Testis (tissue), 2 donors: Measurements from ENCODE around the gene TTLL11.

ENCODE experiments used
- POLR2A ChIP-seq: fragments of 450-650 bp; IDR thresholded peaks from one replicate; pipeline ENCODE4 v1.6.1; 2017; ENCODE audit warnings: antibody characterized with exemption, mild to moderate bottlenecking, moderate library complexity
- TF ChIP-seq, protein P1 (sequence below), 3 experiments: fragments of 450-650 bp in 2 of 3; fragments of 200-600 bp in 1 of 3; sonication (generic) in 1 of 3; IDR thresholded peaks; one replicate each; pipeline ENCODE4 v1.5.1; 2016 to 2019; ENCODE audit warnings: antibody characterized with exemption in 3 of 3, mild to moderate bottlenecking in 2 of 3, moderate library complexity in 1 of 3

DNA sequence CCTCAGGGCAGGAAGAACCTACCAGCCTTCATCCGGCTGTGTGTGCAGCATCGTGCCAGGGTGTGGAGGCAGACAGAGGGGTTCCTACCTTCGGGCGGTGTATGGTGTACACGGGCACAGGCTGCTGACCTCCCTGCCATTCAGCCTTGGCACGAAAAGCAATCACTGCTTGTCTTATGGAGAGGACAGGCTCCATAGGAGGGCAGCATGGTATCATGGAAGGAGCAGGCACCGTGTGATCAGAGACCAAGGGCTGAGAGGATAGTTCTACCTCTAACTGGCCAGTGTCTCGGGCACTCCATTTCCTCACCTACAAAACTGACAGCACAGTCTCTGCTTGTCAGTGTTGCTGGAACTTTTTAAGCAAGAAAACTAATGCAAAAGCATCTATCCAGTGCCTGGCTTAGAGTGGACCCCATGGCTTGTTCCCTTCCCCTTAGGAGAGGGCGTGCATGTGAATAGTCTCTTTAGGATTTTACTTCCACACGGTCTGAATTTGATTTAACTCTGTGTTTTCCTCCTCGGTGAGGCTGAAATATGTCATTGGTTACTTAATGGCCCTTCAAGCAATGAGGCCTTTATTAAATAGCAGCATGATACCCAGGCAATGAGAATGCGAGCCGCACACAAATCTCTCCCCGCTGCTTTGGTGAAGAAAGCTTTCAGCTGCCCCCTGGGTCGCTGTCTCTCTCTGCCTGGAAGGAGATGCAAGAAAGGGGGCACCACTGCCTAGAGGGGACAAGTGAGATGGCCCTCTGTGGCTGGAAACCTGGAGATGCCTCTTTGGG, 22.2 kb downstream of the TTLL11 start:
- TF ChIP-seq, protein P1, sequence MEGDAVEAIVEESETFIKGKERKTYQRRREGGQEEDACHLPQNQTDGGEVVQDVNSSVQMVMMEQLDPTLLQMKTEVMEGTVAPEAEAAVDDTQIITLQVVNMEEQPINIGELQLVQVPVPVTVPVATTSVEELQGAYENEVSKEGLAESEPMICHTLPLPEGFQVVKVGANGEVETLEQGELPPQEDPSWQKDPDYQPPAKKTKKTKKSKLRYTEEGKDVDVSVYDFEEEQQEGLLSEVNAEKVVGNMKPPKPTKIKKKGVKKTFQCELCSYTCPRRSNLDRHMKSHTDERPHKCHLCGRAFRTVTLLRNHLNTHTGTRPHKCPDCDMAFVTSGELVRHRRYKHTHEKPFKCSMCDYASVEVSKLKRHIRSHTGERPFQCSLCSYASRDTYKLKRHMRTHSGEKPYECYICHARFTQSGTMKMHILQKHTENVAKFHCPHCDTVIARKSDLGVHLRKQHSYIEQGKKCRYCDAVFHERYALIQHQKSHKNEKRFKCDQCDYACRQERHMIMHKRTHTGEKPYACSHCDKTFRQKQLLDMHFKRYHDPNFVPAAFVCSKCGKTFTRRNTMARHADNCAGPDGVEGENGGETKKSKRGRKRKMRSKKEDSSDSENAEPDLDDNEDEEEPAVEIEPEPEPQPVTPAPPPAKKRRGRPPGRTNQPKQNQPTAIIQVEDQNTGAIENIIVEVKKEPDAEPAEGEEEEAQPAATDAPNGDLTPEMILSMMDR (IDR thresholded peaks at IDR 0.05): no peak
- TF ChIP-seq POLR2A: no peak
